HS-27A (cell line): ENCODE data around the gene CDKN1A.
"Not testable (repeated sequence)": the region's sequence is repeated elsewhere in the genome, so short reads cannot be mapped to it uniquely, and the experiment has no call there.

Experiments
- DNase-seq: peaks from one replicate; pipeline ENCODE4 v3.0.0-alpha.2; 2012; ENCODE audit warnings: low read depth, missing footprints

The CDKN1A gene

GRCh38 chr6:36678488-36679042 lies at the start of gene CDKN1A:
CDKN1A (plus strand) TSS chr6:36678714; CDS start chr6:36684102, 5,388 bp downstream.
- peak; percentile 79 for DNase-seq

GRCh38 chr6:36629784-36630183 lies 48.7 kb upstream of the CDKN1A start:
- no peak for DNase-seq

GRCh38 chr6:36631326-36632011 lies 47.0 kb upstream of the CDKN1A start:
- DNase-seq: no peak

DNA sequence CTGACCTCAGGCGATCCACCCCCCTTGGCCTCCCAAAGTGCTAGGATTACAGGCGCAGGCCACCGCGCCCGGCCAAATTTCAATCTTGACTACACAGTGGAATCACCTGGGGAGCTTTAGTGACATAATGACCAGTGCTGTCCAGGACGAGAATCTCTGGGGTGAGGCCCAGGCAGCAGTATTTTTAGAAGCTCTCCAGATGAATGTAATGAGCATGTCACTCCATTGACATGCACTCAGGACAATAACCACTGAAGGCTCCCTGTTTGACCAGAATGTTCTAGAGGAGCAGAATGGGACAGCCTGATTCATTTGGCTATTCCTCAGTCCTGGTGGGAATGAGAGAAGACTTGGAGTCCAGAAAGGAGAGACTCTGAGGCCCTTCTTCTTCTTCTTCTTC lies 45.1 kb upstream of the CDKN1A start:
- DNase-seq: no peak

DNA sequence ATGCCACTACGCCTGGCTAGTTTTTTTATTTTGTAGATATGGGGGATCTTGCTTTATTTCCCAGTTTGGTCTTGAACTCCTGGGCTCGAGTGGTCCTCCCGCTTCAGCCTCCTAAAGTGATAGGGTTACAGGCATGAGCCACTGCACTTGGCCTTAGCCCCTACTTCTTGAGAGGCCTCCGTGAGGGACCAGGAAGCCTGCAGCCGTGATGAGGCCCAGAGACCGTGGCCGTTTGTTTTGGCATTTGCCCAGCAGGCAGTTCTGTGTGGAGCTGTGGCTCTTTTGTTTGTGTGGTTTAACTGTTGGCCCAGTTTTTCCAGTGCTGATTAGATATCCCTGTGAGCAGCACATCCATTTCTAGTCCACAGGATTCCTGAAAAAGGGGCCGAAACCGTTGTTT lies 44.6 kb upstream of the CDKN1A start:
- no peak for DNase-seq

GRCh38 chr6:36634317-36635108 lies 44.0 kb upstream of the CDKN1A start:
- no peak for DNase-seq

DNA sequence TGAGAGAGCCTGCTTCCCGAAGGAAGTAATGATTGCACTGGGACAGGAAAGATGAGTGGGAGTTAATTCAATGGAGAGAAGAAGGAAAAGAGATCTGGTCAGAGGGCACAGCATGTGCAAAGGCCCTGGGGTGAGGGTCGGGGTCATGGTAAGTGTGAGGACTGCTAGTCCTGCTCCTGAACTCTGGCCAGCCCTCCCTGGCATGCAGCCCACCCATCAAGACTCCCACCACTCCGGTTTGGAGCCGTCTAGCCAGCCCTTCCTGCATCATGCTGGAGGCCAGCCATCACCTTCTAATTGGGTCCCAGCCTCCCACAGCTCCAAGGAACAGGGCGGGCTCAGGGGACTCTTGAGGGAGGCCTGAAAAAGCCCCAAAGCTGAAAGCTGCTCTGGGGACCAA lies 42.2 kb upstream of the CDKN1A start:
- no peak for DNase-seq

GRCh38 chr6:36636687-36637418 lies 41.7 kb upstream of the CDKN1A start:
- DNase-seq: no peak

GRCh38 chr6:36638579-36638978 lies 39.9 kb upstream of the CDKN1A start:
- no peak for DNase-seq

- no peak for DNase-seq
Measured at GRCh38 chr6:36639171-36639808, 39.2 kb upstream of the CDKN1A start.

GRCh38 chr6:36641543-36641942 lies 37.0 kb upstream of the CDKN1A start:
- DNase-seq: no peak

DNA sequence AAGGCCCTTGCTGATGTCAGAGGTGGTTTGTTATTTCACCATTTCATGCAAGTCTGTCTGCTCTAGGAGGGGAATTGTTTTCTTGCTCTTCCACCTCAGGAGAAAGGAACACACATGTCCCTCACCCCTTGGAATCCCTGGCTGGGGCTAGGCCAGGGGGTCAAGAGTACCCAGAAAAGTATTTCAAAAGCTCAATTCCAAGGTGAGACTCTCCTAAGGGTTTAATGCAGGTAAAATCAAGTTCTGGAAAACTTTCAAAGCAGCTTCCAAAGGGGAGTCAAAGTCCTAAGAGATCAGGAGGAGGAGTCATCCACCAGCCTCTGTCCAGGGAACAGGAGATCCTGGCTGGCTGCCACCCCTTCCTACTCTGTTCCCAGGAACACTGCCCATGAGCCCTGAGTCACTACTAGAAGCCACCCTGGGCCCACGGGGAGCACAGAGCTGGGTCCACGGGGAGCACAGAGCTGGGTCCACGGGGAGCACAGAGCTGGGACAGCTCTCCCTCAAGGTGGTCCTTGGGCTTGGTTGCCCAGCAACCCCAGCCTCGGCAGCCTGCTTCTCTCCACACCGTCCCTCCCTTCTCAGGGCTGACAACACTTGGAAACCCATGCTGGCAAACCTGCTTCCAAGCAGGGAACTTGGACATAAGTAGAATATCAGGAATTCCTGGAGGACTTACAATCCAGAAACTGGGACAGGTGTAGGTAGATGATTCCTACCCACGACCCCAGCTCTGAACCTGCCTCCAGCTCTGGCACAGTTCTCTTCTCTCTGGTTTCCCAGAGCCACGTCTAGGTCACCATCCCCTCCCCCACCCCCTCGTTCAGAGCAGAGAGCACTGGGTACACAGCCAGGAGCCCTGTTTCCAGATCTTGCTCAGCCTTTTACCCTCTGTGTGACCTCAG lies 35.3 kb upstream of the CDKN1A start:
- DNase-seq: no peak

GRCh38 chr6:36643977-36644376 lies 34.5 kb upstream of the CDKN1A start:
- no peak for DNase-seq

- DNase-seq: no peak
Measured at GRCh38 chr6:36649086-36649485, 29.4 kb upstream of the CDKN1A start.

- no peak for DNase-seq
Measured at GRCh38 chr6:36649701-36650484, 28.6 kb upstream of the CDKN1A start.

- no peak for DNase-seq
Measured at GRCh38 chr6:36650848-36651478, 27.6 kb upstream of the CDKN1A start.

- no peak for DNase-seq
Measured at GRCh38 chr6:36651659-36652379, 26.7 kb upstream of the CDKN1A start.

DNA sequence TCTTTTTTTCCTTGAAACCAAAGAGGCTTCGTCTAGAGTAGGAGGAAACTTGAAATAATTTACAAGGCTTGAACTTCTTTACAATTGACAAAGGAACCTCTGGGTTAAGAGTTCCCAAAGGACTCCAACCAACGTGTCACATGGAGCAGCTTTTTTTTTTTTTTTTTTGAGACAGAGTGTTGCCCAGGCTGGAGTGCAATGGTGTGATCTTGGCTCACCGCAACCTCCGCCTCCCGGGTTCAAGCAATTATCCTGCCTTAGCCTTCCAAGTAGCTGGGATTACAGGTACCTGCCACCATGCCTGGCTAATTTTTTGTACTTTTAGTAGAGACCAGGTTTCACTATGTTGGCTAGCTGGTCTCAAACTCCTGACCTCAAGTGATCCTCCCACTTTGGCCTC lies 24.0 kb upstream of the CDKN1A start:
- DNase-seq: not testable (repeated sequence)
